Endodermal cell (in vitro differentiated cells): ENCODE data around the gene CUEDC1. TPM values are rescaled to one million over a fixed set of nuclear protein-coding genes. Genes with fewer than 3 reads are reported as not detected.
A peak's percentile ranks its signal among the peaks of the same experiment; 100 is the strongest.

ENCODE experiments used
- DNase-seq: peaks from one replicate; pipeline ENCODE4 v3.0.0-alpha.2; 2017
- H3K27ac ChIP-seq: 2 replicates; pipeline ENCODE4 v1.5.1; 2013; ENCODE audit warnings: mild to moderate bottlenecking, low read depth, low read length, moderate library complexity
- H3K27me3 ChIP-seq: 2 replicates; pipeline ENCODE4 v1.6.1; 2013; ENCODE audit warnings: mild to moderate bottlenecking, low read length, moderate library complexity; ENCODE audit not compliant: insufficient read depth, control insufficient read depth, poor library complexity, severe bottlenecking
- H3K36me3 ChIP-seq: 2 replicates; pipeline ENCODE4 v1.7.0; 2013; ENCODE audit warnings: mild to moderate bottlenecking, low read length, moderate library complexity; ENCODE audit not compliant: control insufficient read depth, insufficient read depth
- H3K4me1 ChIP-seq: one replicate; pipeline ENCODE4 v1.7.0; 2013; ENCODE audit warnings: low read length; ENCODE audit not compliant: control insufficient read depth, insufficient read depth
- H3K4me3 ChIP-seq: 2 replicates; pipeline ENCODE4 v1.5.1; 2013; ENCODE audit warnings: mild to moderate bottlenecking, low read length, moderate library complexity
- H3K9ac ChIP-seq: 2 replicates; pipeline ENCODE4 v1.6.1; 2013; ENCODE audit warnings: mild to moderate bottlenecking, low read length, moderate library complexity; ENCODE audit not compliant: poor library complexity, severe bottlenecking; ENCODE audit errors: extremely low read depth
- H3K9me3 ChIP-seq: 2 replicates; pipeline ENCODE4 v1.6.1; 2013; ENCODE audit warnings: mild to moderate bottlenecking, low read length, moderate library complexity; ENCODE audit not compliant: control insufficient read depth
- H3K27ac Mint-ChIP-seq: 2 replicates; pipeline ENCODE4 v1.8.0; 2020; ENCODE audit warnings: mixed read lengths
- H3K27me3 Mint-ChIP-seq: 2 replicates; pipeline ENCODE4 v1.8.0; 2021; ENCODE audit warnings: mild to moderate bottlenecking, mixed read lengths; ENCODE audit not compliant: insufficient read depth
- H3K36me3 Mint-ChIP-seq: 2 replicates; pipeline ENCODE4 v1.8.0; 2020; ENCODE audit warnings: low read depth, mixed read lengths
- H3K4me1 Mint-ChIP-seq: 2 replicates; pipeline ENCODE4 v1.8.0; 2020; ENCODE audit warnings: mixed read lengths
- H3K4me3 Mint-ChIP-seq: 2 replicates; pipeline ENCODE4 v1.8.0; 2020; ENCODE audit warnings: mild to moderate bottlenecking, moderate library complexity, mixed read lengths
- H3K9me3 Mint-ChIP-seq: 2 replicates; pipeline ENCODE4 v1.8.0; 2020; ENCODE audit warnings: mild to moderate bottlenecking, mixed read lengths
- WGBS, 2 experiments: methylation state at CpG; one replicate each; pipeline versions ENCODE4 v1.1.5 to v1.1.7; 2013; ENCODE audit warnings: missing lambda C conversion rate in 2 of 2, mixed read lengths in 1 of 2; ENCODE audit not compliant: insufficient coverage in 1 of 2, insufficient read length in 1 of 2; 5-methylcytosine and 5-hydroxymethylcytosine counted together
- total RNA-seq, 2 donors: library from RNA; stranded (reverse); fragmentation: NEBNext Ultra II Directional in 1 of 2; extraction: Animal tissue kit (Norgen Biotek cat#: 25700) in 1 of 2; gene quantifications; 2 replicates in 1 of 2; 3 replicates in 1 of 2; pipeline ENCODE4 v1.2.1, GENCODE V29; 2021
- TF ChIP-seq, protein P1 (sequence below): fragments of 200-600 bp; sonication (generic); conservative IDR thresholded peaks from 2 replicates; pipeline ENCODE4 v1.5.0; 2021; ENCODE audit warnings: antibody characterized with exemption, mild to moderate bottlenecking

CUEDC1 gene
- total RNA-seq, 2 donors from 2014 or later = 11.0 to 18.7 TPM

DNA sequence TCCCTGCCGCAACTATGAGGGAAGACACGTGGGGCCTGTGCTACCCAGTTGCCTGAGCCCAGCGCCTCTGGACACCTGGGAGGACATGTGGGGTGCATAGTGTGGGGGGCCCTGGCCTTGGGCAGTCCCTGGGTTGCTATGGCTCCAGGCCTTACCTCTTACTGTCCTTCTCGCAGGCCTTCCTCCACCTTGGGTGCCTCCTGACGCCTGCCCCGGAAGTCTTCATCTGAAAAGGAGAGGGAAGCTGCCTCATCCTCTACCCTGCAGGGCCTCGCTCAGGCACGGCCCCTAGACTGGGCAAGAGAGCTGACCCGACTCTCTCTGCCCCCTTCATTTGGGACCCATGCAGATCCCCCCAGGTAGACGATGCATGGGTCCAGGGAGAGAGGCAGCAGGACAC, 88.9 kb downstream of the CUEDC1 start:
- peaks cover 8% of the 10 kb centered on the region for H3K9me3 Mint-ChIP-seq
- 97 to 98% methylated on average over 7 to 10 of the region's 10 CpGs for WGBS, 2 experiments

DNA sequence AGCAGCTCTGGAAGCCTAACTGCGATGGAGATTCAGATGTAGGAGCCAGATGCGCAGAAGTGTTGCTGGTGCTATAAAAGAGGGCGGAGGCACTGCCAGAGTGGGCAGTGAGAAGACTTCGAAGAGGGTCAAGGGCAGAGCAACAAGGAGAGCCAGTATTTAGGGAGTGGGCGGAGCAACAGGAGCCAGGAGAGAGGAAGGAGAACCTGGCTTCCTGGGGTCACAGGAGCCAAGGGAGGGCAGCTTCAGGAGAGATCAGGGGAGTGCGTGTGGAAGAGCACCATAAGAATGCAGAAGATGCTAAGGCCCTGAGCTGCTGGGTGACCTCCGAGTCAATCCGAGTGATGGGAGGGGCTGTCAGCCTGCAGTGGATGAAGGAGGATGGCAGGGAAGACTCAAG, 90.9 kb downstream of the CUEDC1 start:
- H3K9me3 Mint-ChIP-seq = no peaks in the 10 kb centered on the region
- H3K4me1 Mint-ChIP-seq = peaks cover 34% of the 10 kb centered on the region
- H3K27ac Mint-ChIP-seq = no peak overlapping the region
- Histone ChIP-seq H3K27ac (no peak overlapping the region), H3K27me3 (no peaks in the 10 kb centered on the region), H3K36me3 (peaks cover 6% of the 10 kb centered on the region), H3K4me3 (no peak overlapping the region), H3K9ac (no peak overlapping the region), H3K4me1 (peaks cover 25% of the 10 kb centered on the region), H3K9me3 (no peaks in the 10 kb centered on the region)
- no peak overlapping the region for H3K4me3 Mint-ChIP-seq
- DNase-seq = peak; percentile 51
- 90 to 98% methylated on average over 7 to 8 of the region's 8 CpGs for WGBS, 2 experiments
- peaks cover 17% of the 10 kb centered on the region for H3K36me3 Mint-ChIP-seq
- TF ChIP-seq, protein P1, sequence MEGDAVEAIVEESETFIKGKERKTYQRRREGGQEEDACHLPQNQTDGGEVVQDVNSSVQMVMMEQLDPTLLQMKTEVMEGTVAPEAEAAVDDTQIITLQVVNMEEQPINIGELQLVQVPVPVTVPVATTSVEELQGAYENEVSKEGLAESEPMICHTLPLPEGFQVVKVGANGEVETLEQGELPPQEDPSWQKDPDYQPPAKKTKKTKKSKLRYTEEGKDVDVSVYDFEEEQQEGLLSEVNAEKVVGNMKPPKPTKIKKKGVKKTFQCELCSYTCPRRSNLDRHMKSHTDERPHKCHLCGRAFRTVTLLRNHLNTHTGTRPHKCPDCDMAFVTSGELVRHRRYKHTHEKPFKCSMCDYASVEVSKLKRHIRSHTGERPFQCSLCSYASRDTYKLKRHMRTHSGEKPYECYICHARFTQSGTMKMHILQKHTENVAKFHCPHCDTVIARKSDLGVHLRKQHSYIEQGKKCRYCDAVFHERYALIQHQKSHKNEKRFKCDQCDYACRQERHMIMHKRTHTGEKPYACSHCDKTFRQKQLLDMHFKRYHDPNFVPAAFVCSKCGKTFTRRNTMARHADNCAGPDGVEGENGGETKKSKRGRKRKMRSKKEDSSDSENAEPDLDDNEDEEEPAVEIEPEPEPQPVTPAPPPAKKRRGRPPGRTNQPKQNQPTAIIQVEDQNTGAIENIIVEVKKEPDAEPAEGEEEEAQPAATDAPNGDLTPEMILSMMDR = no peak
- H3K27me3 Mint-ChIP-seq = peaks cover 86% of the 10 kb centered on the region

More for the DNA sequence above, 88.9 kb downstream of the CUEDC1 start:
- Mint-ChIP-seq H3K36me3 (peaks cover 31% of the 10 kb centered on the region), H3K4me3 (no peak overlapping the region), H3K27ac (no peak overlapping the region), H3K4me1 (peaks cover 32% of the 10 kb centered on the region), H3K27me3 (peaks cover 85% of the 10 kb centered on the region)
- Histone ChIP-seq H3K9me3 (no peaks in the 10 kb centered on the region), H3K4me1 (peaks cover 21% of the 10 kb centered on the region), H3K36me3 (peaks cover 15% of the 10 kb centered on the region), H3K27me3 (no peaks in the 10 kb centered on the region), H3K27ac (no peak overlapping the region), H3K4me3 (no peak overlapping the region), H3K9ac (no peak overlapping the region)
- DNase-seq = peak; percentile 32
- TF ChIP-seq, protein P1 = no peak

DNA sequence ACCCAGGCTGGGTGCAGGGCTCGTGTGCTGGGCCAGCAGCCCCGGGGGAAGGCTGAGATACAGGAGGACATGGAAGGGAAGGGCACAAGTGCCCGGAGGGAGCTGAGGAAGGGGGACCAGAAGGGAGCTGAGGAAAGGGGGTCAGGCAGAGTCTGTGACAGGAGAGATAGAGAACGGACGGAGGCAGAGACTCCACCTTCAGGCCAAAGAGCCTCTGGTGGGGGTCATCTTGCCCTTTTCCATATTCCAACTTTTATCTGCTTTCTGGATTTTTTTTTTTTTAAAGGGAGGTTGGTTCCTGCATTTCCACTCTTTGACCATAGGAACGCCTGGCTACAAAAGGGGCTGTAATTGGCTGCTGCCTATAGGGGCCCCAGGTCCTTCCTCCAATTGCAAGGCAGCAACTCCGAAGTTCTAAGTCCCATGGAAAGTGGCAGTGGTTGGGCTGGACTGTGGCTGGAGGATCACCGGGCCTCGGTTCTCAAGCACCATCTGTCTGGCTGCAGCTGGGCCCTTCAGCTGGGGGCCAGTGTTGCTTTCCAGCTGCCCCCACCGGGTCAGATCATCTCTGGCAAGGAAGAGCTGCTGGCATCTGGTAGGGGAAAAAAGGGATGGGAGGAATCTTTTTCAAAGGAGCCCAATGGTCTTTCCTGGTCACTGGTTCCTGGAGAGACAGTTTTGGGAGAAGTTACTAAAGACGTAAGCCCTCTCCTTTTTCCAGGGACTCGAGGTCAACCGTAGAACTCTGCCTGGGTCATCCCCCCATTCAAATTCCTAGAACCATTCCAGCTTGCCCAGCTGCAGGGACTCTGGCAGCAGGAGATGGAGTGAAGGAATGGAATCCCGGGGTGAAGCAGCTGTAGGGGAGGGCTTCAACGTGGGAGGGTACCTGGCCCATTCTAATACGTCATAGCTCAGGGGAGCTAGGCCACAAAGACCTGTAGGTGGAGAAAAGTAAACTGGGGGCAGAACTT, 92.2 kb downstream of the CUEDC1 start:
- DNase-seq = peak; percentile 74
- H3K4me3 Mint-ChIP-seq = peak overlapping the region; percentile 65
- Histone ChIP-seq H3K4me3 (no peak overlapping the region), H3K9ac (no peak overlapping the region), H3K4me1 (peaks cover 16% of the 10 kb centered on the region), H3K27ac (no peak overlapping the region), H3K27me3 (no peaks in the 10 kb centered on the region), H3K9me3 (no peaks in the 10 kb centered on the region), H3K36me3 (peaks cover 4% of the 10 kb centered on the region)
- 80 to 91% methylated on average over 7 to 16 of the region's 16 CpGs for WGBS, 2 experiments
- H3K27me3 Mint-ChIP-seq = peaks cover 77% of the 10 kb centered on the region
- no peaks in the 10 kb centered on the region for H3K9me3 Mint-ChIP-seq
- no peak overlapping the region for H3K27ac Mint-ChIP-seq
- peaks cover 14% of the 10 kb centered on the region for H3K36me3 Mint-ChIP-seq
- TF ChIP-seq, protein P1 = no peak
- H3K4me1 Mint-ChIP-seq = peaks cover 21% of the 10 kb centered on the region
